AG09319 (cell line): ENCODE results near the gene RNU1-2.
"Not testable (repeated sequence)": the region's sequence is repeated elsewhere in the genome, so short reads cannot be mapped to it uniquely, and the experiment has no call there.

ENCODE experiments used
- DNase-seq: peaks from one replicate; pipeline ENCODE4 v3.0.0-alpha.2; 2010; ENCODE audit warnings: low read depth; ENCODE audit errors: extremely low read depth
- CTCF ChIP-seq: IDR thresholded peaks from 2 replicates; pipeline ENCODE4 v1.5.1; 2011; ENCODE audit warnings: low read depth, mild to moderate bottlenecking, inconsistent platforms, low read length, moderate library complexity

The RNU1-2 gene

GRCh38 chr1:16882986-16883385 lies 12.8 kb upstream of the RNU1-2 start:
- no peak for TF ChIP-seq CTCF

GRCh38 chr1:16884487-16884886 lies 11.3 kb upstream of the RNU1-2 start:
- DNase-seq, result not testable (repeated sequence)

More at GRCh38 chr1:16882986-16883385, 12.8 kb upstream of the RNU1-2 start:
- DNase-seq, result no peak

GRCh38 chr1:16886860-16887605 lies 8.7 kb upstream of the RNU1-2 start:
- DNase-seq, result no peak
- TF ChIP-seq CTCF, result no peak

GRCh38 chr1:16888860-16889816 lies 6.6 kb upstream of the RNU1-2 start:
- TF ChIP-seq CTCF, result peak; percentile 26
- DNase-seq, result peak; percentile 49

GRCh38 chr1:16890539-16891021 lies 5.2 kb upstream of the RNU1-2 start:
- DNase-seq, result not testable (repeated sequence)

- DNase-seq, result not testable (repeated sequence)
Observed at GRCh38 chr1:16891057-16891456, 4.7 kb upstream of the RNU1-2 start.

- DNase-seq, result not testable (repeated sequence)
Observed at GRCh38 chr1:16892978-16893525, 2.7 kb upstream of the RNU1-2 start.

GRCh38 chr1:16893796-16894195 lies 2.0 kb upstream of the RNU1-2 start:
- DNase-seq, result not testable (repeated sequence)

- not testable (repeated sequence) for DNase-seq
Observed at GRCh38 chr1:16894338-16894737, 1.4 kb upstream of the RNU1-2 start.

GRCh38 chr1:16895233-16895597 lies 565 bp upstream of the RNU1-2 start:
- not testable (repeated sequence) for DNase-seq

GRCh38 chr1:16896316-16897055 lies 706 bp downstream of the RNU1-2 start:
- peak; percentile 79 for DNase-seq

GRCh38 chr1:16897653-16898052 lies 1.9 kb downstream of the RNU1-2 start:
- DNase-seq, result not testable (repeated sequence)

GRCh38 chr1:16898298-16898697 lies 2.5 kb downstream of the RNU1-2 start:
- not testable (repeated sequence) for DNase-seq

- DNase-seq, result not testable (repeated sequence)
Observed at GRCh38 chr1:16899020-16899419, 3.2 kb downstream of the RNU1-2 start.
